GM20000 (cell line): ENCODE results near the gene PKIB.

Experiments
- DNase-seq: peaks from one replicate; pipeline ENCODE4 v3.0.0; 2012; ENCODE audit warnings: low spot score
- CTCF ChIP-seq: IDR thresholded peaks from 2 replicates; pipeline ENCODE4 v1.5.1; 2012; ENCODE audit warnings: mild to moderate bottlenecking, control low read depth; ENCODE audit errors: extremely low read depth, missing control alignments

The PKIB gene

GRCh38 chr6:122727244-122727643, 117.0 kb downstream of the PKIB start:
- DNase-seq, result no peak
- no peak for TF ChIP-seq CTCF

GRCh38 chr6:122730334-122730733, 120.1 kb downstream of the PKIB start:
- DNase-seq, result no peak
- no peak for TF ChIP-seq CTCF

- peak; percentile 12 for DNase-seq
These were observed 120.7 kb downstream of the PKIB start for GRCh38 chr6:122730775-122731386.

GRCh38 chr6:122733259-122733658, 123.1 kb downstream of the PKIB start:
- TF ChIP-seq CTCF, result no peak
- no peak for DNase-seq

More at GRCh38 chr6:122730775-122731386, 120.7 kb downstream of the PKIB start:
- TF ChIP-seq CTCF, result peak; percentile 28

GRCh38 chr6:122734529-122735395, 124.6 kb downstream of the PKIB start:
- no peak for TF ChIP-seq CTCF
- no peak for DNase-seq

GRCh38 chr6:122735582-122735981, 125.4 kb downstream of the PKIB start:
- no peak for DNase-seq
- TF ChIP-seq CTCF, result no peak

- DNase-seq, result no peak
- TF ChIP-seq CTCF, result no peak
These were observed 126.0 kb downstream of the PKIB start for GRCh38 chr6:122736163-122736562.
